ENCODE results near the gene IL1A. TPM values are rescaled to one million over a fixed set of nuclear protein-coding genes. Genes with fewer than 3 reads are reported as not detected.

The IL1A gene
- total RNA-seq, 1 experiment from 2014 or later = 6.3 TPM

GRCh38 chr2:112767693-112768330 lies 16.5 kb downstream of the IL1A start:
- ChIA-PET POLR2A (ENCODE audit: low non-redundant PET) (no interaction called here), CTCF (interaction anchor here (0.6 kb wide), 1 partner anchor 23 kb away, joined by 4 read pairs; no protein-coding TSS in a partner anchor)
- Histone ChIP-seq H3K36me3 (ENCODE audit: insufficient read depth, low read length, poor library complexity, severe bottlenecking) (no peaks in the 10 kb centered on the region), H3K4me1 (ENCODE audit: insufficient read depth, low read length, poor library complexity, severe bottlenecking) (peaks cover 8% of the 10 kb centered on the region), H3K9me3 (ENCODE audit: low read depth, low read length, poor library complexity, severe bottlenecking) (no peaks in the 10 kb centered on the region), H3K27ac (ENCODE audit: low read depth, low read length, poor library complexity, severe bottlenecking) (no peak overlapping the region), H3K27me3 (replicated peaks; ENCODE audit: insufficient read depth, low read depth, low read length, poor library complexity) (no peaks in the 10 kb centered on the region), H3K4me3 (ENCODE audit: low read depth, low read length, poor library complexity, severe bottlenecking) (no peak overlapping the region)
- no peak for TF ChIP-seq EZH2 (IDR thresholded peaks at IDR 0.05; ENCODE audit: borderline replicate concordance, low read depth, low read length, poor library complexity, severe bottlenecking)
- TF ChIP-seq, protein P1, sequence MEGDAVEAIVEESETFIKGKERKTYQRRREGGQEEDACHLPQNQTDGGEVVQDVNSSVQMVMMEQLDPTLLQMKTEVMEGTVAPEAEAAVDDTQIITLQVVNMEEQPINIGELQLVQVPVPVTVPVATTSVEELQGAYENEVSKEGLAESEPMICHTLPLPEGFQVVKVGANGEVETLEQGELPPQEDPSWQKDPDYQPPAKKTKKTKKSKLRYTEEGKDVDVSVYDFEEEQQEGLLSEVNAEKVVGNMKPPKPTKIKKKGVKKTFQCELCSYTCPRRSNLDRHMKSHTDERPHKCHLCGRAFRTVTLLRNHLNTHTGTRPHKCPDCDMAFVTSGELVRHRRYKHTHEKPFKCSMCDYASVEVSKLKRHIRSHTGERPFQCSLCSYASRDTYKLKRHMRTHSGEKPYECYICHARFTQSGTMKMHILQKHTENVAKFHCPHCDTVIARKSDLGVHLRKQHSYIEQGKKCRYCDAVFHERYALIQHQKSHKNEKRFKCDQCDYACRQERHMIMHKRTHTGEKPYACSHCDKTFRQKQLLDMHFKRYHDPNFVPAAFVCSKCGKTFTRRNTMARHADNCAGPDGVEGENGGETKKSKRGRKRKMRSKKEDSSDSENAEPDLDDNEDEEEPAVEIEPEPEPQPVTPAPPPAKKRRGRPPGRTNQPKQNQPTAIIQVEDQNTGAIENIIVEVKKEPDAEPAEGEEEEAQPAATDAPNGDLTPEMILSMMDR (conservative IDR thresholded peaks at IDR 0.05; ENCODE audit: low read depth, low read length) = no peak
- DNase-seq (ENCODE audit: low spot score) = no peak
- BruUV-seq (replicated peaks) = no TSS peak
- intact Hi-C loops (cut with micrococcal nuclease; ENCODE audit: unreplicated experiment) = no loop called here

DNA sequence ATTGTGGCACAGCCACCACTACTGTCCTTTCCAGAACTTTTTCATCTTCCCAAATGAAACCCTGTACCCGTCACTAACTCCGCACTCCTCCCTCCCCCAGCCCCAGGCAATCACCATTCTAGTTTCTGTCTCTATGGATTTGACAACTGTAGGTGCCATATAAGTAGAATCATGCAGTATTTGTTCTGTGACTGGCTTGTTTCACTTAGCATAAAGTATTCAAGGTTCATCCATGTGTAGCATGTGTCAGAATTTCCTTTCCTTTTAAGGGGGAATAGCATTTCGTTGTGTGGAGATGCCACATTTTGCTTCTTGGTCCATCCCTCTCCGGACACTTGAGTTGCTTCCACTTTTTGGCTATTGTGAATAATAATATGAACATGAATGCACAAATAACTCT lies 19.0 kb downstream of the IL1A start:
- ChIA-PET CTCF (no interaction called here), POLR2A (ENCODE audit: low non-redundant PET) (no interaction called here)
- Histone ChIP-seq H3K9me3 (ENCODE audit: low read depth, low read length, poor library complexity, severe bottlenecking) (no peaks in the 10 kb centered on the region), H3K27me3 (replicated peaks; ENCODE audit: insufficient read depth, low read depth, low read length, poor library complexity) (no peaks in the 10 kb centered on the region), H3K4me1 (ENCODE audit: insufficient read depth, low read length, poor library complexity, severe bottlenecking) (peaks cover 10% of the 10 kb centered on the region), H3K36me3 (ENCODE audit: insufficient read depth, low read length, poor library complexity, severe bottlenecking) (peaks cover 16% of the 10 kb centered on the region), H3K27ac (ENCODE audit: low read depth, low read length, poor library complexity, severe bottlenecking) (no peak overlapping the region), H3K4me3 (ENCODE audit: low read depth, low read length, poor library complexity, severe bottlenecking) (peak overlapping the region; percentile 84)
- no peak for TF ChIP-seq EZH2 (IDR thresholded peaks at IDR 0.05; ENCODE audit: borderline replicate concordance, low read depth, low read length, poor library complexity, severe bottlenecking)
- TF ChIP-seq, protein P1 (conservative IDR thresholded peaks at IDR 0.05; ENCODE audit: low read depth, low read length) = no peak
- intact Hi-C loops (cut with micrococcal nuclease; ENCODE audit: unreplicated experiment) = loop anchor here (2.0 kb wide), 1 partner anchor 40 kb away; no protein-coding TSS in a partner anchor
- BruUV-seq (replicated peaks) = no TSS peak
- no peak for DNase-seq (ENCODE audit: low spot score)

- CTCF ChIA-PET = no interaction called here
- peak; percentile 100 for DNase-seq (ENCODE audit: low spot score)
- no peaks in the 10 kb centered on the region for H3K27me3 ChIP-seq (replicated peaks; ENCODE audit: insufficient read depth, low read depth, low read length, poor library complexity)
- POLR2A ChIA-PET (ENCODE audit: low non-redundant PET) = no interaction called here
- no peak for TF ChIP-seq EZH2 (IDR thresholded peaks at IDR 0.05; ENCODE audit: borderline replicate concordance, low read depth, low read length, poor library complexity, severe bottlenecking)
- TF ChIP-seq, protein P1 (conservative IDR thresholded peaks at IDR 0.05; ENCODE audit: low read depth, low read length) = no peak
- H3K36me3 ChIP-seq (ENCODE audit: insufficient read depth, low read length, poor library complexity, severe bottlenecking) = peaks cover 25% of the 10 kb centered on the region
- H3K4me3 ChIP-seq (ENCODE audit: low read depth, low read length, poor library complexity, severe bottlenecking) = peak within 1 kb of the TSS; percentile 84
- H3K27ac ChIP-seq (ENCODE audit: low read depth, low read length, poor library complexity, severe bottlenecking) = peak within 1 kb of the TSS; percentile 72
- H3K4me1 ChIP-seq (ENCODE audit: insufficient read depth, low read length, poor library complexity, severe bottlenecking) = peaks cover 10% of the 10 kb centered on the region
- BruUV-seq (replicated peaks) = TSS peak; percentile 47
- no peaks in the 10 kb centered on the region for H3K9me3 ChIP-seq (ENCODE audit: low read depth, low read length, poor library complexity, severe bottlenecking)
- intact Hi-C loops (cut with micrococcal nuclease; ENCODE audit: unreplicated experiment) = loop anchor here (2.0 kb wide), 1 partner anchor 40 kb away; no protein-coding TSS in a partner anchor
Measured at GRCh38 chr2:112764071-112765044, 19.9 kb downstream of the IL1A start, which contains the start of gene CKAP2L. CKAP2L (minus strand) TSS chr2:112764609; CDS start chr2:112764598, 11 bp downstream.
